ENCODE data around the gene TRIM42. TPM values are rescaled to one million over a fixed set of nuclear protein-coding genes. Genes with fewer than 3 reads are reported as not detected.

The TRIM42 gene
- total and polyA plus RNA-seq, 3 donors from 2014 or later, result 12.5 to 39.8 (median 21.4) TPM

DNA sequence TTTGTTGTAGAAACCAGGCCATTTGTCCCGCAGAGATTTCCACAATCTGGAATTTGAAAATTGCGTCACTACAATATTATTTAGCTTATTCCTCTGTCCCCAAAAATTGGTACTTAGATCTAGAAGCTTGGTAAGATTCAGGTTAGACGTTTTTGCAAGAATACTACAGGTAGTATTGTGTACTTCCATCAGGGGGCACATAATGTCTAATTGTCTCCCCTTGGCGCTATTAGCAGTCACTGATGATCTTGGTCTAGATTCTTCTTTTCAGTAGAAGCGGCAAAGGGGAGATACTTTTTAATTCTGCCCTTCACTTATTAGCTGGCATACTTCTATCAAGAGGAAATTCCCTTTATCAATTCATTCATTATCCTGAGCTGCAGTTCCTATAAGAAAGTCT lies 42.6 kb upstream of the TRIM42 start:
- DNase-seq, result no peak
- Histone ChIP-seq H3K4me1 (no peaks in the 10 kb centered on the region), H3K27me3 (no peaks in the 10 kb centered on the region), H3K36me3 (ENCODE audit: low read depth, missing control alignments) (no peaks in the 10 kb centered on the region), H3K9me3 (no peaks in the 10 kb centered on the region), H3K4me3 (no peak overlapping the region), H3K27ac (no peak overlapping the region)
- TF ChIP-seq, protein P1, sequence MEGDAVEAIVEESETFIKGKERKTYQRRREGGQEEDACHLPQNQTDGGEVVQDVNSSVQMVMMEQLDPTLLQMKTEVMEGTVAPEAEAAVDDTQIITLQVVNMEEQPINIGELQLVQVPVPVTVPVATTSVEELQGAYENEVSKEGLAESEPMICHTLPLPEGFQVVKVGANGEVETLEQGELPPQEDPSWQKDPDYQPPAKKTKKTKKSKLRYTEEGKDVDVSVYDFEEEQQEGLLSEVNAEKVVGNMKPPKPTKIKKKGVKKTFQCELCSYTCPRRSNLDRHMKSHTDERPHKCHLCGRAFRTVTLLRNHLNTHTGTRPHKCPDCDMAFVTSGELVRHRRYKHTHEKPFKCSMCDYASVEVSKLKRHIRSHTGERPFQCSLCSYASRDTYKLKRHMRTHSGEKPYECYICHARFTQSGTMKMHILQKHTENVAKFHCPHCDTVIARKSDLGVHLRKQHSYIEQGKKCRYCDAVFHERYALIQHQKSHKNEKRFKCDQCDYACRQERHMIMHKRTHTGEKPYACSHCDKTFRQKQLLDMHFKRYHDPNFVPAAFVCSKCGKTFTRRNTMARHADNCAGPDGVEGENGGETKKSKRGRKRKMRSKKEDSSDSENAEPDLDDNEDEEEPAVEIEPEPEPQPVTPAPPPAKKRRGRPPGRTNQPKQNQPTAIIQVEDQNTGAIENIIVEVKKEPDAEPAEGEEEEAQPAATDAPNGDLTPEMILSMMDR (IDR thresholded peaks at IDR 0.05), result no peak
- TF ChIP-seq POLR2A (IDR thresholded peaks at IDR 0.05), result no peak
- whole genome bisulfite sequencing, 2 donors, result 81 to 94% methylated on average over 5 of the region's 5 CpGs
- intact Hi-C loops (cut with DNase I; ENCODE audit: low total_unique reads), result no loop called here

DNA sequence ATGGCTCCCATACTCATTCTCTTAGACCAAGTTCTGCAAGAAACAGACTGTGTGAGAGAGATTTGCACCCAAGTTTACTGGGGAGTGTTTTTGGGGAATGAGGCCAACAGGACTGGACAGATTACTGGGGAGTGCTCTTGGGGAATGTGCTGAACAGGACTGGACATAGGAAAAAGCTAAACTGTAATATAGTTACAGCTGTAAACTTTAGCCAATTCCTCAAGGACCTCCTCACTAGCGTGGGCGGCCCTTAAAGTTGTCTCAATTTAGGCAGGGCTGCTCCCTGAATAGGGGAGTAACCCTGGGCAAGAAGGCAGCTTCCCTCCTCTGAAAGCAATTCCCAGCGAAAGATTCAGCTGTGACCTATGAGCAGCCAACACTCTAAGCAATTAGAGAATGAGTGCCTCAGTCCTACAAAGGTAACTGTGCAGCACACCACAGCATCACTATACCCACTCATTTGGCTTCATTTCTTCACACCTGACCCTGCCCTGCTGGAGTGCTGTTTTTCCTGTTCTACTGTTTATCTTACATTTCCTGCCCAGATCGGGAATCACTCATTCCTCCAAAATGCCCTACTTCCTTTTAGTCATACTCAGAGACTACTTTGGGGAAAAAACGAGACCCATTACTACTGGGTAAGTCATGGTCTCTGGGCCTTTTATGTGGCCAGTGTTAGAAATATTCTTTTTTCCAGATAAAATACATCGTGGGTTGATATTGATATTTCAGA lies 41.3 kb upstream of the TRIM42 start:
- Histone ChIP-seq H3K9me3 (no peaks in the 10 kb centered on the region), H3K4me3 (no peak overlapping the region), H3K36me3 (ENCODE audit: low read depth, missing control alignments) (no peaks in the 10 kb centered on the region), H3K27ac (no peak overlapping the region), H3K4me1 (no peaks in the 10 kb centered on the region), H3K27me3 (no peaks in the 10 kb centered on the region)
- TF ChIP-seq, protein P1 (IDR thresholded peaks at IDR 0.05), result no peak
- TF ChIP-seq POLR2A (IDR thresholded peaks at IDR 0.05), result no peak
- intact Hi-C loops (cut with DNase I; ENCODE audit: low total_unique reads), result no loop called here
- 37 to 44% methylated on average over 6 of the region's 6 CpGs for WGBS, 2 donors
- DNase-seq, result peak; percentile 16

DNA sequence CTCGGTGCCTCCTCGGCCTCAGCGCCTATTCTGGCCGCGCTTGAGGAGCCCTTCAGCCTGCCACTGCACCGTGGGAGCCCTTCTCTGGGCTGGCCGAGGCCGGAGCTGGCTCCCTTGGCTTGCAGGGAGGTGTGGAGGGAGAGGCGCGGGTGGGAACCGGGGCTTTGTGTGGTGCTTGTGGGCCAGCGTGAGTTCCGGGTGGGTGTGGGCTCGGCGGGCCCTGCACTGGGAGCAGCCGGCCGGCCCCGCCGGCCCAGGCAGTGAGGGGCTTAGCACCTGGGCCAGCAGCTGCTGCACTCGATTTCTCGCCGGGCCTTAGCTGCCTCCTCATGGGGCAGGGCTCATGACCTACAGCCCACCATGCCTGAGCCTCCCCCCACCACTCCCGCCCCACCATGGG lies 26.6 kb upstream of the TRIM42 start:
- Histone ChIP-seq H3K4me1 (no peaks in the 10 kb centered on the region), H3K27me3 (no peaks in the 10 kb centered on the region), H3K4me3 (no peak overlapping the region), H3K36me3 (ENCODE audit: low read depth, missing control alignments) (no peaks in the 10 kb centered on the region), H3K27ac (no peak overlapping the region), H3K9me3 (no peaks in the 10 kb centered on the region)
- no peak for DNase-seq
- 95 to 96% methylated on average over 14 to 23 of the region's 23 CpGs for WGBS, 2 donors
- TF ChIP-seq POLR2A (IDR thresholded peaks at IDR 0.05), result no peak
- TF ChIP-seq, protein P1 (IDR thresholded peaks at IDR 0.05), result no peak
- intact Hi-C loops (cut with DNase I; ENCODE audit: low total_unique reads), result no loop called here

DNA sequence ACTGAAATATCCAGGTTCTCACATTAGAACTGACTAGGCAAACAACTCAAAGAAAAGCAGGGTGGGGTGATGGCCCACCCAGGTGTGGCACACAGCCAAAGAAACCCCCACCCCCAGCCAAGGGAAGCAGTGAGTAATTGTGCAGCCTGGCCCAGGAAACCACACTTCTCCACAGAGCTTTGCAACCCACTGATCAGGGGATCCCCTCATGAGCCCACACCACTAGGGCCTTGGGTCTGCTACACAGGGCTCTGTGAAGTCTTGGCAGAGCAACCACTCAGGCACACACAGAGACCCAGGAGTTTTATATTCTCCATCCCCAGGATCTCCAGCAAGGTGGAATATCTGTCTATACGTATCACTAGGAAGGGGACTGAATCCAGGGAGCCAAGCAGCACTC lies 22.2 kb upstream of the TRIM42 start:
- no peaks in the 10 kb centered on the region for H3K27me3 ChIP-seq
- H3K36me3 ChIP-seq (ENCODE audit: low read depth, missing control alignments), result no peaks in the 10 kb centered on the region
- no peaks in the 10 kb centered on the region for H3K4me1 ChIP-seq
- H3K9me3 ChIP-seq, result no peaks in the 10 kb centered on the region
- DNase-seq, result no peak
- H3K4me3 ChIP-seq, result no peak overlapping the region
- H3K27ac ChIP-seq, result no peak overlapping the region
- intact Hi-C loops (cut with DNase I; ENCODE audit: low total_unique reads), result no loop called here
- 75 to 88% methylated on average over 1 of the region's 1 CpG for WGBS, 2 donors
- TF ChIP-seq, protein P1 (IDR thresholded peaks at IDR 0.05), result no peak
- TF ChIP-seq POLR2A (IDR thresholded peaks at IDR 0.05), result no peak

DNA sequence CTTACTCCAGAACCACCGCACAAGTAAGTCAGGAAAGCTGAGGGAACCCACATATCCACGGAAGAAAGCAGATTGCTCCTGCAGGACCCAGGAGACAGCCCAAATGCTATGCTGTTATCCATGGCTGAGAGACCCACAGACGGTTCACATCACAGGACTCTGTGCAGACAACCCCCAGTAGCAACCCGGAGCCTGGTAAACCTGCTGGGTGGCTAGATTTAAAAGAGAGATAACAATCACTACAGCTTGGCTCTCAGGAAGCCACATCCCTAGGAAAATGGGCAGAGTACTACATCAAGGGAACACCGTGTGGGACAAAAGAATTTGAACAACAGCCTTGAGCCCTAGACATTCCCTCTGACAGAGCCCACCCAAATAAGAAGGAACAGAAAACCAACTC lies 13.8 kb upstream of the TRIM42 start:
- H3K36me3 ChIP-seq (ENCODE audit: low read depth, missing control alignments), result no peaks in the 10 kb centered on the region
- no peaks in the 10 kb centered on the region for H3K27me3 ChIP-seq
- no peaks in the 10 kb centered on the region for H3K4me1 ChIP-seq
- no peaks in the 10 kb centered on the region for H3K9me3 ChIP-seq
- intact Hi-C loops (cut with DNase I; ENCODE audit: low total_unique reads), result no loop called here
- H3K4me3 ChIP-seq, result no peak overlapping the region
- no peak overlapping the region for H3K27ac ChIP-seq
- DNase-seq, result no peak
- WGBS, 2 donors, result 69 to 77% methylated on average over 5 of the region's 5 CpGs
- TF ChIP-seq POLR2A (IDR thresholded peaks at IDR 0.05), result no peak
- TF ChIP-seq, protein P1 (IDR thresholded peaks at IDR 0.05), result no peak

Data from testis (tissue), 3 donors.